Measurements from ENCODE around the gene BRAF.

- TF ChIP-seq, protein P1, sequence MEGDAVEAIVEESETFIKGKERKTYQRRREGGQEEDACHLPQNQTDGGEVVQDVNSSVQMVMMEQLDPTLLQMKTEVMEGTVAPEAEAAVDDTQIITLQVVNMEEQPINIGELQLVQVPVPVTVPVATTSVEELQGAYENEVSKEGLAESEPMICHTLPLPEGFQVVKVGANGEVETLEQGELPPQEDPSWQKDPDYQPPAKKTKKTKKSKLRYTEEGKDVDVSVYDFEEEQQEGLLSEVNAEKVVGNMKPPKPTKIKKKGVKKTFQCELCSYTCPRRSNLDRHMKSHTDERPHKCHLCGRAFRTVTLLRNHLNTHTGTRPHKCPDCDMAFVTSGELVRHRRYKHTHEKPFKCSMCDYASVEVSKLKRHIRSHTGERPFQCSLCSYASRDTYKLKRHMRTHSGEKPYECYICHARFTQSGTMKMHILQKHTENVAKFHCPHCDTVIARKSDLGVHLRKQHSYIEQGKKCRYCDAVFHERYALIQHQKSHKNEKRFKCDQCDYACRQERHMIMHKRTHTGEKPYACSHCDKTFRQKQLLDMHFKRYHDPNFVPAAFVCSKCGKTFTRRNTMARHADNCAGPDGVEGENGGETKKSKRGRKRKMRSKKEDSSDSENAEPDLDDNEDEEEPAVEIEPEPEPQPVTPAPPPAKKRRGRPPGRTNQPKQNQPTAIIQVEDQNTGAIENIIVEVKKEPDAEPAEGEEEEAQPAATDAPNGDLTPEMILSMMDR (IDR thresholded peaks at IDR 0.05; ENCODE audit: low read length) = no peak
- no peak for TF ChIP-seq EZH2 (IDR thresholded peaks at IDR 0.05; ENCODE audit: borderline replicate concordance, low read length)
These were observed 190.6 kb downstream of the BRAF start for GRCh38 chr7:140734096-140734495.

Measured in OCI-LY1 (cell line).